T47D (cell line): Measurements from ENCODE around the gene TBRG1.

Experiments
- DNase-seq, 2 experiments: peaks; one replicate each; pipeline versions ENCODE4 v3.0.0 to v3.0.0-alpha.2; 2011 to 2012; ENCODE audit warnings: low read depth in 1 of 2, low spot score in 1 of 2
- JUND ChIP-seq: IDR thresholded peaks from 2 replicates; pipeline ENCODE4 v1.6.1; 2012; ENCODE audit warnings: low read depth
- in situ Hi-C: cut with HindIII; loops from 2 replicates; pipeline ENCODE4 v1.10.0; 2016; ENCODE audit warnings: low sequenced_read_pairs, low pct_unique_long_range_greater_than_20kb

The TBRG1 gene

GRCh38 chr11:124674168-124674517 is 51.5 kb downstream of the TBRG1 start:
- no peak for TF ChIP-seq JUND
- DNase-seq = no peak
- in situ Hi-C loops = no loop called here

GRCh38 chr11:124674571-124674970 is 51.9 kb downstream of the TBRG1 start:
- in situ Hi-C loops = no loop called here
- no peak for TF ChIP-seq JUND
- no peak for DNase-seq

GRCh38 chr11:124676386-124676785 is 53.7 kb downstream of the TBRG1 start:
- TF ChIP-seq JUND = no peak
- in situ Hi-C loops = no loop called here
- no peak for DNase-seq

GRCh38 chr11:124678416-124678815 is 55.8 kb downstream of the TBRG1 start:
- in situ Hi-C loops = no loop called here
- no peak for DNase-seq
- TF ChIP-seq JUND = no peak

GRCh38 chr11:124681421-124681820 is 58.8 kb downstream of the TBRG1 start:
- DNase-seq = no peak
- no peak for TF ChIP-seq JUND
- in situ Hi-C loops = no loop called here

- in situ Hi-C loops = no loop called here
- TF ChIP-seq JUND = no peak
- DNase-seq = no peak
Measured at GRCh38 chr11:124682443-124682842, 59.8 kb downstream of the TBRG1 start.
